Measurements from ENCODE around the gene SDK1.

Gene SDK1

GRCh38 chr7:4270268-4270667, 969.2 kb downstream of the SDK1 start:
- POLR2A ChIA-PET = no interaction called here

GRCh38 chr7:4270941-4271715, 970.1 kb downstream of the SDK1 start:
- Histone ChIP-seq H3K4me3 (ENCODE audit: low read depth, low read length) (no peak overlapping the region), H3K36me3 (ENCODE audit: control insufficient read depth in 2 of 2, insufficient read depth in 1 of 2, low read length in 2 of 2) (no peaks in the 10 kb centered on the region), H3K27ac (ENCODE audit: extremely low read depth, low read depth, low read length) (no peak overlapping the region), H3K4me1 (ENCODE audit: control insufficient read depth, insufficient read depth, low read length) (no peaks in the 10 kb centered on the region), H3K9me3 (ENCODE audit: control insufficient read depth, insufficient read depth, low read depth, low read length) (no peaks in the 10 kb centered on the region)
- TF ChIP-seq ZNF416 (tag by site-specific recombination; IDR thresholded peaks at IDR 0.05) (no peak), ZNF670 (tag by site-specific recombination; IDR thresholded peaks at IDR 0.05; ENCODE audit: low read depth) (no peak), PBX3 (CRISPR knock-in tag; IDR thresholded peaks at IDR 0.05) (no peak), ZNF404 (tag by site-specific recombination; IDR thresholded peaks at IDR 0.05) (no peak), ZNF629 (tag by site-specific recombination; IDR thresholded peaks at IDR 0.05) (no peak), ZNF16 (tag by site-specific recombination; IDR thresholded peaks at IDR 0.05; ENCODE audit: low read depth) (no peak), PRDM4 (tag by site-specific recombination; IDR thresholded peaks at IDR 0.05) (no peak), ZNF302 (tag by site-specific recombination; IDR thresholded peaks at IDR 0.05; ENCODE audit: low read depth) (no peak), ZNF624 (tag by site-specific recombination; IDR thresholded peaks at IDR 0.05) (no peak), BCL11B (tag by site-specific recombination; IDR thresholded peaks at IDR 0.05; ENCODE audit: low read depth) (no peak)
- POLR2A ChIA-PET = no interaction called here
- CTCF ChIA-PET = no interaction called here

More at GRCh38 chr7:4270268-4270667, 969.2 kb downstream of the SDK1 start:
- no peak overlapping the region for H3K4me3 ChIP-seq (ENCODE audit: low read depth, low read length)
- no peaks in the 10 kb centered on the region for H3K36me3 ChIP-seq (ENCODE audit: control insufficient read depth in 2 of 2, insufficient read depth in 1 of 2, low read length in 2 of 2)
- TF ChIP-seq ZSCAN23 (tag by site-specific recombination; IDR thresholded peaks at IDR 0.05) = no peak
- TF ChIP-seq ZFP41 (tag by site-specific recombination; IDR thresholded peaks at IDR 0.05; ENCODE audit: borderline replicate concordance) = no peak
- no peak for TF ChIP-seq ZNF169 (tag by site-specific recombination; IDR thresholded peaks at IDR 0.05)
- no peak for TF ChIP-seq ZNF324 (tag by site-specific recombination; IDR thresholded peaks at IDR 0.05)
- no peak for TF ChIP-seq IKZF3 (tag by site-specific recombination; IDR thresholded peaks at IDR 0.05)
- TF ChIP-seq KLF16 (tag by site-specific recombination; IDR thresholded peaks at IDR 0.05) = no peak
- no peak for TF ChIP-seq ZNF488 (tag by site-specific recombination; IDR thresholded peaks at IDR 0.05)
- no peak for TF ChIP-seq ZNF473 (tag by site-specific recombination; IDR thresholded peaks at IDR 0.05)
- no peak for TF ChIP-seq ZNF23 (tag by site-specific recombination; IDR thresholded peaks at IDR 0.05; ENCODE audit: borderline replicate concordance)
- TF ChIP-seq ZNF138 (tag by site-specific recombination; IDR thresholded peaks at IDR 0.05; ENCODE audit: borderline replicate concordance) = no peak
- TF ChIP-seq ZNF362 (tag by site-specific recombination; IDR thresholded peaks at IDR 0.05) = no peak
- no peak for TF ChIP-seq GLI2 (tag by site-specific recombination; IDR thresholded peaks at IDR 0.05; ENCODE audit: borderline replicate concordance, low read depth)
- no peak for TF ChIP-seq AEBP2 (tag by site-specific recombination; IDR thresholded peaks at IDR 0.05; ENCODE audit: borderline replicate concordance)
- no peaks in the 10 kb centered on the region for H3K9me3 ChIP-seq (ENCODE audit: control insufficient read depth, insufficient read depth, low read depth, low read length)
- H3K27ac ChIP-seq (ENCODE audit: extremely low read depth, low read depth, low read length) = no peak overlapping the region
- H3K4me1 ChIP-seq (ENCODE audit: control insufficient read depth, insufficient read depth, low read length) = no peaks in the 10 kb centered on the region
- CTCF ChIA-PET = no interaction called here

Measured in HEK293 (cell line).